GM19395 (cell line): ENCODE results near the gene ARHGAP22.

Experiments
- ATAC-seq: cut with Tn5 transposase; IDR thresholded peaks from one replicate; pipeline ENCODE4 v1.9.1; 2021; ENCODE audit warnings: mild to moderate bottlenecking, moderate library complexity; ENCODE audit not compliant: unreplicated experiment

Gene ARHGAP22

GRCh38 chr10:48517911-48518811 is 86.7 kb downstream of the ARHGAP22 start:
- ATAC-seq = no peak

DNA sequence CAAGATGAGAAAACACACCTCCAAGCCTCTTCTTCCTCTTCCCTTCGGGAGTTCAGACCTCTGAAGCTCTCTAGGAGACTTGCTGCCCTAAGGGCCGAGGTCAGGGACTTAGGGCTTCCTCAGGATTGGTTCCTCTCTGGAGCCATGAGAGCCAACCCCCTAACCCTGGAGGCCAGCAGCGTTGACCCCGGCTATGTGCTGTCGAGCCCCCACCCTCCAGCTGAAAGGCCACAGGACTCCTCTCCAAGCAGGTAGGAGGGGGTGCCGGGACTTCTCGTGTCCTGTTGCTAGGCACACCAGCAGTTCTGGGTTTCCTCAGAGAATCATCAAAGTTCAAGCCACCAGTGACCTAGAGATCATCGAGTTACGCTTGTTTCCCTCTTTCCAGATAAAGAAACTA is 87.4 kb downstream of the ARHGAP22 start:
- no peak for ATAC-seq

- ATAC-seq = no peak
Observed at GRCh38 chr10:48516911-48517310, 88.0 kb downstream of the ARHGAP22 start.

DNA sequence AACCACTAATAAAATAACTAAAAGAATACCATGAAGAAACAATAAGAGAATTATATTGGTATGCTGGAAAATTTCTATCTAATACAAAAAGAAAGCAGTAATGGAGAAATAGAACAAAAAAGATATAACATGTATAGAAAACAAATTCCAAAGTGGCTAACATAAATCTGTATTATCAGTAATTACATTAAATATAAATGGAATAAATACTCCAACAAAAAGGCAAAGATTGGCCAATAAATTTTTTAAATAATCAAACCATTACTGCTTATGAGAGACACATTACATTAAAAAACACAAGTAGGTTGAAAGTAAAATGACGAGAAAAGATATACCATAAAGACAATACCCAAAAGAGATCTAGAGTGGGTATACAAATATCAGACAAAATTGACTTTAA is 90.0 kb downstream of the ARHGAP22 start:
- ATAC-seq = no peak

DNA sequence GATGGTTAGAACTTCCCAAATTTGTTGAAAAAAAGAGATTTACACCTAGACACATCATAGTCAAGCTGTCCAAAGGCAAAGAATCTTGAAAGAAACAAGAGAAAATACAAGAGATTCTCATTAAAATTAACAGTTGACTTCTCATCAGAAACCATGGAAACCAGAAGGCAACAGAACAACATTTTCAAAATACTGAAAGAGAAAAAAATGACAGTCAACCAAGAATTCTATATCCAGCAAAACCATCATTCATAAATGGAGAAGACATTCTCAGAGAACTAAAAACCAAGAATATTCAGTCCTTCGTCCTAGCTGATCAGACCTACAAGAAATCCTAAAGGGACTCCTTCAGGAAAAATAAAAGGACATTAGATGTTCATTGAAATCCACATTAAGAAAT is 90.6 kb downstream of the ARHGAP22 start:
- ATAC-seq = no peak

DNA sequence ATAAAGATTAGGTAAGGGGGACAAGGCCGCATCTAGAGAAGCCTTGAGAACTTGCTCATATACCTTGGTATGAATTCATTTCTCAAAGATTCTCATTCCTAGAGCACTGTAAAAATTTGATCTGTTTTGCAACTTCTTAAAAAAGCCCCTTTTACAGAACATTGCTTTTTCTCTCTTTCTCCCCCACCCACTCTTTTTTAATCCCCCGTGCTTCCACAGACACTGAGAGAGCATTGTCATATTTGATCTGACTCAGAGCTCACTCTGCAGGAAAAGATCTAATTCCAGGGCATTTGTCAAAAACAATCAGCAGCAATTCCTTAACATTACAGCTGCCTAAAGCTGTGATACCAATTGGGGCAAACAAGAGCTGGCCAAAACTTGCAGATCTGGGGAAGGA is 92.0 kb downstream of the ARHGAP22 start:
- ATAC-seq = no peak

- ATAC-seq = no peak
Observed at GRCh38 chr10:48511875-48512231, 93.0 kb downstream of the ARHGAP22 start.

GRCh38 chr10:48511066-48511874 is 93.6 kb downstream of the ARHGAP22 start:
- no peak for ATAC-seq

GRCh38 chr10:48509974-48510692 is 94.7 kb downstream of the ARHGAP22 start:
- no peak for ATAC-seq

DNA sequence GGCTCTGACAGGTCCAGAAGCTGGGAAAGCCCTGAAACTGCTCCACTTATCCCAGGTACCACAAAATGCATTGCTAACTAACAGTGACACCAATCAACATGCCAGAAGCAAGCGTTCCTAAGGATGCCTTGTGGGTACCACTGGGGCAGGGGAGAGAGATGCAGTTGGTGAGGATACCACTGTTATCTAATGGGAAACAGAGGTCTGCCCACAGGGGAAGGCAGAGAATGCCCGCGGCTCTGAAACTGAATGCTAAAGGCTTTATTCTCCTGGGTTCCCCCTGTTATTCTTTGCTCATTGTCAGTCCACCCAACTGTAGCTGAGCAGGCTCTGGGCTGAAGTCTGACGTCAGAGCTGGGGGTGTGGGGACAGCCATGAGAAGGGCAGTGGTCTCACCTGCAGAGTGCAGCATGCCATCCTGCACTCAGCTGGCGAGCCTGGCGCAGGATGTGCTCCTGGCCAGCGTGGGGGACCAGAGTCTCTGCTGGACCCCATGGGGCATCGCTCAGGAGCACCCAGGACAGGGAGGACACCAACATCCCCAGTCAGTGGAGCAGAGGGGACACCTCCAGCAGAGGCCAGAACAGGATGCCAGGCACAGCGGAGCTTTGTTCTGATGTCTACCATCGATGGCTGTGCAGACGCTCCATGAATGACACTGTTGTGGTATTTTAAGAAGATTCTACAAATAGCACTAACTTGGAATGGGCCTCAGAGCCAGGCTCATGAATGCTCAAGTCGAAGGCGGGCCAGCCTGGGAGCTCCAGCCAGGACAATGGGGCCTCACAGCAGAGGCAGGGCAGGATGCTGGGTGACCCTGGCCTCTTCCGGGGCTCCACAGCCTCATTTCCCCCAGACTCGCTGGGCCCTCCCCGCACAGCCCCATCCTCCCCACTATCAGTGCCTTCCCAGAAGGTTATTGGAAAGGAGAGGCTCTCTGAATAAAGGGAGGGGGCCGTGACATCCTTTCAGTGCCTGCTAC is 95.8 kb downstream of the ARHGAP22 start:
- ATAC-seq = no peak

- no peak for ATAC-seq
Observed at GRCh38 chr10:48507933-48508790, 96.7 kb downstream of the ARHGAP22 start.

GRCh38 chr10:48507494-48507893 is 97.4 kb downstream of the ARHGAP22 start:
- ATAC-seq = no peak

GRCh38 chr10:48506147-48506917 is 98.5 kb downstream of the ARHGAP22 start:
- ATAC-seq = no peak

DNA sequence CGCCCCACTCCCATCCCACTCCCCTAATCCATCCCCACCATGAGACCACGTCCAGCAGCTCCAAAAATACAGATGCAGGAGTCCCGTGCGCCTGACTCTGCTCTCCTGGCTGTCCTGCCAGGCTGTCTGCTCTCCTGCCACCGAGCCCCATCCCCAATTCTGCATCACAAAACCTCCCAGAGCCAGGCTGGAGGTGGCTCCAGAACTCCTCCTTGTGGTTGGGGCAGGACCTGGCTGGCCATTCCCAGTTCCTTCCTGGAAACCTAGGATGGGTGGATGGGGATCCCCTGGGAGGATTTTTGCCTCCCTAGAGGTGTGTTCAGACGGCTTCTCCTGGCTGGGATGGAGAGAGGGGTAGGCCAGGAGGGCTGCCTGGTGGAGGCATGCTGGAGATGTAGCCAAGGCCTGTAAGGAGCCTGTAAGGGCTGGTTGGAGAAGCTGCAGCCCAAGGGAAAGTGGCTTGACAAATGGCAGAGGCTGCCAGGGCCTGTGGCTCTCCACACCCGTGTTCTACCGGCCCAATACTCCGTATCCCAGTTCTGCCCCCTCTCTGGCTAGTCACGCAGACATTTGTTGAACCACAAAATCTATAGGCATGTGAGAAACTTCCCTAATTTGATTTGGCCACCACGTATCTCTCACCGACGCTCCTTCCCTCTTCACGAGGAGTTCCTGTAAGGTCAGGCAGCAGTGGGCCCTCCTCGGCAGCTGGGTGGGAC is 99.3 kb downstream of the ARHGAP22 start:
- no peak for ATAC-seq

- no peak for ATAC-seq
Observed at GRCh38 chr10:48504141-48504885, 100.6 kb downstream of the ARHGAP22 start.

DNA sequence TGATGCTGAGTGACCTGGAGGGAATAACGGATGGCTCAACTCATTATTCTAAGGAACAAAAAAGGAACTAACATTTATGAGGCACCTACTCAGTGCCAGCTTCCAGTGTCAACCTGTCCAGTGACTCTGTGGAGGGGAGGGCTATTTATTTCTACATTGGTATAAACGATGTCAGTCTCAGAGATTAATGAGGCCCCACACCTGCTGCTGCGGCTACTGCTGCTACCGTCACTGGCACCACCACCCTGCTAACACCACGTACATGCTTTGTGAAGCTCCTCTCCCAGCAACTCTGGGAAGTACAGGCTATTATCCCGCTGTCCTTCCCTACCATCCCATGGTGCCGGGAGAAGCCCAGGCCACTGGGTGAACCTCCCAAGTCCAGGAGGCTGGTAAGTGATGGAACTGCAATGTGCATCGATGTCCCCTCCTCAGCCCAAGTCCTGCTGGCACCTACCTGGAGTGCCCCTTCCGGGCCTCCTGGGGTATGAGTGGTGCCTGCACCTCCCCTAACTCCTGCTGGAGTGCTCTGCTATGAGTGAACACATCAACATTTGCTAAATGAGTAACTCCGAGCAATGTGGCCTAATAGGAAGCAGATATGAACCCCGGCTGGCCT is 101.5 kb downstream of the ARHGAP22 start:
- ATAC-seq = no peak

DNA sequence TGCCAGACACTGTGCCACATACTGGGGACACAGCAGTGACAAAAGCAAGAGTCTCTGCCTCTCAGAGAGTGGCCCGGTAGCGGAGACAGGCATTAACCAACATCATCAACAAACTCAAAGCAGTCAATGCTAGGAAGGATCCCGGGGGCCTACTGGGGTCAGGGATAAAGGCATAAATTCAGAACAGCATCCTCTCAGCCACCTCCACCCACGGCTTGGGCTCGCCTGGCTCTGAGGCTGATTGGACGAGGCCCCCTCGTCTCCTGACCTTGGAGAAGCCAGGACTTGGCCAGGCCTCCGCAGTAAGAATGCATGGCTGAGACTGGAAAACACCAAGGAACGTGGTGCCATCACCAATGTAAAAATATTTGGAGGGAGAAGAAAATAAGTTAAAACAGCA is 102.1 kb downstream of the ARHGAP22 start:
- ATAC-seq = no peak
